Measurements from ENCODE around the gene UBE2H. TPM values are rescaled to one million over a fixed set of nuclear protein-coding genes. Genes with fewer than 3 reads are reported as not detected.

UBE2H gene
- total and polyA plus RNA-seq, 2 experiments from 2014 or later = 73.4 to 98.9 TPM

- Histone ChIP-seq H3K27ac (peak overlapping the region; percentile 32), H3K4me2 (no peak overlapping the region), H2AFZ (no peak overlapping the region), H3K27me3 (no peaks in the 10 kb centered on the region), H4K20me1 (ENCODE audit: insufficient read depth, poor library complexity, severe bottlenecking) (peaks cover 70% of the 10 kb centered on the region), H3K36me3 (replicated peaks; ENCODE audit: insufficient read depth, low read depth) (no peaks in the 10 kb centered on the region), H3K9me2 (replicated peaks; ENCODE audit: insufficient read depth) (no peaks in the 10 kb centered on the region), H3K4me3 (no peak overlapping the region), H3K4me1 (ENCODE audit: insufficient read depth) (peaks cover 4% of the 10 kb centered on the region), H3K79me2 (peaks cover 95% of the 10 kb centered on the region), H3K9me3 (ENCODE audit: low read depth) (no peaks in the 10 kb centered on the region)
- TF ChIP-seq EZH2 (IDR thresholded peaks at IDR 0.05; ENCODE audit: borderline replicate concordance) = no peak
- TF ChIP-seq CTCF (IDR thresholded peaks at IDR 0.05; ENCODE audit: poor library complexity) = no peak
- no peak for TF ChIP-seq EZH2phosphoT487 (IDR thresholded peaks at IDR 0.05; ENCODE audit: low read depth, severe bottlenecking, unreplicated experiment)
- WGBS (ENCODE audit: low lambda C conversion rate, missing lambda C conversion rate) = 86% methylated on average over 8 of the region's 8 CpGs
- no peak for DNase-seq (ENCODE audit: low spot score)
Observed at GRCh38 chr7:129925416-129926002, 27.3 kb downstream of the UBE2H start.

- Histone ChIP-seq H3K4me3 (no peak overlapping the region), H3K9me3 (ENCODE audit: low read depth) (no peaks in the 10 kb centered on the region)
- TF ChIP-seq CTCF (IDR thresholded peaks at IDR 0.05; ENCODE audit: poor library complexity) = no peak
- no peak for TF ChIP-seq EZH2phosphoT487 (IDR thresholded peaks at IDR 0.05; ENCODE audit: low read depth, severe bottlenecking, unreplicated experiment)
- TF ChIP-seq EZH2 (IDR thresholded peaks at IDR 0.05; ENCODE audit: borderline replicate concordance) = no peak
Observed at GRCh38 chr7:129924602-129925001, 28.2 kb downstream of the UBE2H start.

GRCh38 chr7:129923709-129924108 lies 29.1 kb downstream of the UBE2H start:
- Histone ChIP-seq H4K20me1 (ENCODE audit: insufficient read depth, poor library complexity, severe bottlenecking) (peaks cover 73% of the 10 kb centered on the region), H2AFZ (no peak overlapping the region), H3K27me3 (no peaks in the 10 kb centered on the region), H3K4me3 (no peak overlapping the region), H3K4me1 (ENCODE audit: insufficient read depth) (peaks cover 4% of the 10 kb centered on the region), H3K4me2 (no peak overlapping the region), H3K79me2 (peaks cover 98% of the 10 kb centered on the region), H3K9me3 (ENCODE audit: low read depth) (no peaks in the 10 kb centered on the region), H3K36me3 (replicated peaks; ENCODE audit: insufficient read depth, low read depth) (no peaks in the 10 kb centered on the region), H3K27ac (peak overlapping the region; percentile 36), H3K9me2 (replicated peaks; ENCODE audit: insufficient read depth) (no peaks in the 10 kb centered on the region)
- no peak for TF ChIP-seq EZH2phosphoT487 (IDR thresholded peaks at IDR 0.05; ENCODE audit: low read depth, severe bottlenecking, unreplicated experiment)
- TF ChIP-seq EZH2 (IDR thresholded peaks at IDR 0.05; ENCODE audit: borderline replicate concordance) = no peak
- TF ChIP-seq CTCF (IDR thresholded peaks at IDR 0.05; ENCODE audit: poor library complexity) = no peak
- no peak for DNase-seq (ENCODE audit: low spot score)
- 83% methylated on average over 2 of the region's 2 CpGs for WGBS (ENCODE audit: low lambda C conversion rate, missing lambda C conversion rate)

More at GRCh38 chr7:129924602-129925001, 28.2 kb downstream of the UBE2H start:
- H3K9me2 ChIP-seq (replicated peaks; ENCODE audit: insufficient read depth) = no peaks in the 10 kb centered on the region
- no peak overlapping the region for H3K27ac ChIP-seq
- no peaks in the 10 kb centered on the region for H3K27me3 ChIP-seq
- H3K36me3 ChIP-seq (replicated peaks; ENCODE audit: insufficient read depth, low read depth) = no peaks in the 10 kb centered on the region
- peaks cover 96% of the 10 kb centered on the region for H3K79me2 ChIP-seq
- 90% methylated on average over 4 of the region's 4 CpGs for WGBS (ENCODE audit: low lambda C conversion rate, missing lambda C conversion rate)
- H4K20me1 ChIP-seq (ENCODE audit: insufficient read depth, poor library complexity, severe bottlenecking) = peaks cover 74% of the 10 kb centered on the region
- no peak overlapping the region for H2AFZ ChIP-seq
- DNase-seq (ENCODE audit: low spot score) = no peak
- H3K4me2 ChIP-seq = no peak overlapping the region
- peaks cover 4% of the 10 kb centered on the region for H3K4me1 ChIP-seq (ENCODE audit: insufficient read depth)
